Activated CD4-positive, alpha-beta T cell treated with anti-CD3 and anti-CD28 coated beads, Interleukin-2, amount 50 U/mL, for 1 hour (primary cell): Measurements from ENCODE around the gene FLT1.

ENCODE experiments used
- DNase-seq: peaks from one replicate; pipeline ENCODE4 v3.0.0-alpha.2; 2020

Gene FLT1

DNA sequence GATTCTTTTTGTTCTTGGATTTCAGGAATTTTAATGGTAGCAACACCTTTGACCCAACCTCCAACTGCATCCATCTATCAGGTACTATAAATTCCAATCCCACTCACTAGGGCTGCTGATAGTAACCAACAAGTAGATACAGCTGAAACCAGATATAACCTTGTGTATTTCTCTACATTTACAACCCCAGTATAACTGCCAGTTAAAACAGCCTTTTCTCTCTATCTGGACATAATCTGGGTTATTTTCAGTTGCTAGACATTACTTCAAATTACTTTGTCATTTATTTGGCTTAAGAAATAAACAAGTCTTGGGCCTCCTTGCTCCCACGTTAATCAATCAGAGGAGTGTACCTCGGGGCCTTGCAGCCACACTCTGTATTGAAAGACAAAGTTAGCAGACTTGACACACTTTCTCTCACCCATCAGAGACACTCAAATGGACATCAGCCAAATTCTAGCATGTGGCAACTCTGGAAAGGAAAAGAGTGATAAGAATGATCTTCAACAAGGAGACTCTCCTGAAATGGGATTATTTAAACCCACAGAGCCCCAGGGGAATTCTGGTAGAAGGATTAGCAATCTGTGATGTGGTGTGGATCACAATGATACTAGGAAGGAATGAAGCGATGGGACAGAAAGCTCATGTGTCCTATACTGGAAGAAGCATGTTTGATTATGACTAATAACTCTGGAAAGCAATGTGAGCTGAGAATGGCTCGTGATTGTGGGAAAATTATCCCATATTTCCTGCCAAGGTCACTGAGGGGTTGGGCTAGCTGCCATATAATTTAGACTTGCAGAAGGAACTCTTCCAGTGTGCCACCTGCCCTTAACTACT is 157.5 kb downstream of the FLT1 start:
- no peak for DNase-seq

DNA sequence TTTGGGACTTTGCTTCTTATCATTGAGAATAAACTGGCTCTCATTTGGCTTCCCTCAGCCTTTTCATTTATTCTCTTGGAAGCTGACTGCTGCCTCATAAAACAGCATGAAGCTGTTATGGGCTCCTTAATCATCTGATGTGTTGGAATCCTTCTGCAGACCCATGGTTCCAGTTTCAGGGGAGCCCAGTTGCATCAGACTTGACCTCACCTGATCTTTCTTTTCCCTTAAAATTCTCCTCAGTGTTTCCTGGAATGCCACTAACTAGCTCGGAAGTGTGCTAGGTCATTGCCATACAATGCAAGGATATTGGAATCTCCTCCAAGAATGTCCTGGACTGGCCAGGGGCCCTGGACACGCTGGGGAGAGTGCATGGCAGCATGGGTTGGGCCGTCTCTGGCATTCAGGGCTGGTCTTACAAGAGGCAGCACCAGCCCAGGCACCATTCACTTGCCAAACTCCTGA is 158.7 kb downstream of the FLT1 start:
- DNase-seq: no peak

GRCh38 chr13:28333204-28333881 is 161.6 kb downstream of the FLT1 start:
- DNase-seq: no peak

- DNase-seq: no peak
Observed at GRCh38 chr13:28329395-28330158, 165.4 kb downstream of the FLT1 start.

- DNase-seq: no peak
Observed at GRCh38 chr13:28328271-28328607, 166.7 kb downstream of the FLT1 start.

DNA sequence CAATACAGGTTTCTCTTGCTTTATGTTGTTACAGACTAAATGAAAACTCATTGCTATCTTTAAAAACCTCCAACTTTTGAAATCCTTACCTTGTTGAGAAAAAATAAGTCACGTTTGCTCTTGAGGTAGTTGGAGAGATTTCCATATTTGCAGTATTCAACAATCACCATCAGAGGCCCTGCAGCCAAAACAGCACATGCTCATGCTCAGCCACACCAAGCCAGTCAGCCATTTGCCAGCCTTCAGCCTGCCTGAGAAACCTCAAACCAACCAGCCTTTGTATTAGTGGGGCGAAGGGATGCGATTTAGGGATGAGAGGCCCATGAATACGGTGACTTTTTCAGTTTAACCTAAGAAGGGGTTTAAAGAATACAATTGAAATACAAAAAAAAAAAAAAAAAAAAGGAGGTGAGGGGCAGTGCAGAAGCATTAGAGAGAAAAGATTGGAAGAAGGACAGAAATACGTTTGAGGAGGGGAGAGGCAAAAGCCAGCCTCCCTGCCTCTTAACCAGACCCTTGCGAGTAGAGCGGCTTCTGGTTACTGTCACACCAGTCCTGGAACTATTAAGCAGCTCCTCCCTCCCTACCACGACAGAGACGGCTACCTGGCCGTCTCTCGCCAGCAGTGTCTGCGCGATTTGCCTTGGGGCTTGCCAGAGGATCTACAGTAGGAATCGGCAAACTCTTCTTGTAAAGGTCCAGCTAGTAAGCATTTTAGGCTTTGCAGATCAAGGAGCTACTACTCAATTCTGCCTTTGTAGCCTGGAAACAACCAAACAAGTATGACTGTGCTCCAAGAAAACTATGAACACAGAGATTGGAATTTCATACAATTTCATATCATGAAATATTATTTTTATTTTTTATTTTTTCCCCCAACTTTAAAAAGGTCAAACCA is 167.3 kb downstream of the FLT1 start:
- DNase-seq: no peak

DNA sequence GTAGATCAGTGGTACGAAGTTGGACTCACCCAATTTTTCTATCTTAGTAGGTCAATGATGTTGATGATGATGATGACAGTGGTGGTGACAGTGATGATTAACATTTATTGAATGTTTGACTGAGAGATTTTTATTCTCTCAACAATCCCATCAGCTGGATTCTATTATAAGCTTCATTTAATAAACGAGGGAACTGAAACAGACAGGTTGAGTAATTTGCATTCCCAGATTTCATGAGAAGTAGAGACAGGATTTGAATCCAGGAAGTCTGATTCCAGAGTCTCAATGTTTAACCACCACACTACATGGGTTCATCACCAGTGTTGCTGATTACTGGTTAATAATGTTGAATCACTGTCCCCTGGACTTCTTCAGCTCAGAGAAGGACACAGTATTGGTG is 168.9 kb downstream of the FLT1 start:
- no peak for DNase-seq

DNA sequence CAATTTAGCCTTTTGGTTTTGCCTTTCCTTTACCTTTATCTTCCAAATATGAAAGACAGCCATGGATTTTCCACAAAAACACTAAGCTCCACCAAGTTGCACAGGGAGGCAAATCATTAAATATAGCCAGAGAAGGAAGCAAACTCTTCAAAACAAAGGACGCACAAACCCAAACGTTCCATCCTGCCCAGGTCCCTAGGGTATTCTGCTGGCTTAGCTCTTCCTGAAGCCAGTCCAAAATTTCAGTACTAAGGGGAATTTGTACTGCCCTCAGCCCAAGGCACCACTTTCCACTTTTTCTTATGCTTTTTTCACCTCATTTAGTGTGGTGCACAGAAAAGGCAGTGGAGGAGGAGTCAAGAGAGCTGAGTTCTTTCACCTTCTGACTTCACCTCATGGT is 169.9 kb downstream of the FLT1 start:
- no peak for DNase-seq

DNA sequence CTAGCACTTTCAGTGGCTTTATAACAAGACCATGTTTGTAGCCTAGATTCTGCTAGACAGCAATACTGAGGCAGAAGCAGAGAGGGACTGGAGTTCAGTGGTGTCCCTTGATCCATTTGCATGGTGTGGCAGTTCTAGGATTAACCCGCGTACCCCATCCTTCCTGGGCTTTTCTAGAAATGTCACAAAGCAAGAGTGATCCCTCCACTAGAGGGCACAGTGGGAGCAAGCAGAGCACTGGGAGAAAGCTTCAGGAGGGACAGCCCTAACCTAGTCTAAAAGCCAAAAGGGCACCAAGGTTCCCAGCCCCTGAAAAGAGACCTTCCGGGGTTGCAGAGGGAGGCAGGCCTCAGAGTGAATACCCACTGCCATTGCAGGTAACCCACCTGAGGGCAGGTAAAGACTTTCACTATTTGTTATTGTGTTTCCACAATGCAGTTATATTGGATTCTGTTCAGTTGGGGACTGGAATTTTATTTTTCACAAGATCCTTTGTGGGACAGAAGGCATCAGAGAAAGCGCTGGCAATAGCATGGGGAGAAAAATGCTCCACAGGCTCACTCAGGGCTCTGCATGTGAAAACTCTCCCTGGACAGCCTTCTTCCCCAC is 170.6 kb downstream of the FLT1 start:
- peak; percentile 27 for DNase-seq

GRCh38 chr13:28322256-28322905 is 172.5 kb downstream of the FLT1 start:
- no peak for DNase-seq

DNA sequence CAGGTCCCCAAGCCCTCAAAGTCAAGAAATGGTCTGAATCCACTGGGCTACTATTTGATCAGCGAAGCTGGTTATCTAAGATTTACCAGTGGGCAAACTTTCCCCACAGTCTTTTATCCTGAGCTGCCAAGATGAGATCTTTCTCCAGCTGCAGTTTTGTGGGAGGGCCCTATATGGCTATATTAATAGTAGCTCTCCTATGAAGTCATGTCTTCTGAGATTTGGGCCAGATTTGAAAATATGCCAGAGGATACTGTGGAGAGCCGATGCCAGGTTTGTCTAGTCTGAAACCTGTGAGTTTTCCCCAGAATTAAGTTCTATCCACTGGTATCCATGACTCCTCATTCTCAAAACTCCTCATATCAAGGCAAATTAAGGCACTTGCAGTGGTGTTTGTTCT is 173.2 kb downstream of the FLT1 start:
- DNase-seq: no peak

DNA sequence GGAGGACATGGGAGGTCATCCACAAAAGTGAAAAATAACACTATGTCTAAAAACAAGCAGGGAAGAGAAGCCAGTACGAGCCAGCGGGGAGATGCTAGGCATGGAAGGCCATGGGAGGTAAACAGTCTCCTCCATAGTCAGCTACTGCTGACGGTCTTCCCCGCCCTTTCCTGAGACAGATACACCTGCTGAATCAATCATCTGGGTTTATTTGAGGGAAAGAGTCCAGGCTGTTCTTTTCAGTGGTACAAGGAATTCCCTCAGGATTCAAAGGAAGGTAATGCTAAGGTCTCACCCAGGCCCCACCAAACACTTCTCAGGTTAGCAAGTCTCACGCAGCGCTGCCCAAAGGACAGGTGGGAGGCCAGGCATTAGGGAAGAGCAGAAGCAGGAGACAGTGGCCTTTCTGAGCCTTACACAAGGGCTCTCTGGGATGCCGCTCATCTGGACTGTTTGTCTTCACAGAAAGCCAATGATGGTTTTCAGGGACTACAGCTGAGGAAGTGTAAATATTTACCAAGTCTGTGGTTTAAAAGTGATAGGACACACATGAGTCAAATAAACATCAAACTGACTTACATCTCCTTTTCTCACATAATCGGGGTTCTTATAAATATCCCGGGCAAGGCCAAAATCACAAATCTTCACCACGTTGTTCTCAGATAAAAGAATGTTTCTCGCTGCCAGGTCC is 173.9 kb downstream of the FLT1 start:
- DNase-seq: no peak

DNA sequence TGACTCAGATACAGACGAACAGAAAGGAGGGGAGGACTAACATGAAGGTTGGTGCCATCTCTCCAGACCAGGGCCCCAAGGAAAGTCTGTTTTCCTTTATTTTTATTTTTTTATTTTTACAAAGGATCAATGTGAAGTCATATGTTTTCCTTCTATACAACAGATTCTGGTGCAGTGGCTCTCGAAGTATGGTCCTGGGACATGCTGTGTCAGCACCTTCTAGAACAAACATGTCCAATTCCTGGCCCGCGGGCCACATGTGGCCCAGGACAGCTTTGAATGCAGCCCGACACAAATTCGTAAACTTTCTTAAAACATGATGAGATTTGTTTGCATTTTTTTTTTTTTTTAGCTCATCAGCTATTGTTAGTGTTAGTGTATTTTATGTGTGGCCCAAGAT is 174.7 kb downstream of the FLT1 start:
- DNase-seq: no peak

GRCh38 chr13:28319528-28319927 is 175.4 kb downstream of the FLT1 start:
- DNase-seq: no peak

DNA sequence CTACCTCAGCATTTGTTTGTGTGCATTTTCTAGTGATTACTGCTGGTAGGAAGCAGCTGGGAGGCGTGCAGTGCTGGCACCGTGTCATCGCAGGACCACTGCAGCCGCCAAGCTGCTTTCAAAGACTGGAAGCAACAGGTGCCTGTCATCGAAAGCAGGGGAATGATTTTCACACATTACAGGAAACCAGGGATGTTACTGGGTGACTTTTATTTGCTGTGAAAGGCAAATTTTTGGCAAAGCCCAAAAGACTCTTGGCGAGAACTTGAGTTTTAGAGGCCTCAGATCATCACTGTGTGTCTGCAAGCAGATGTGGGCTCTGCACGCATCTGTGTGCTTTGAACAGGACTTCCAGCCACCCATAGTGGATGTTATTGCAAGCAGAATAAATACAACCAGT is 176.4 kb downstream of the FLT1 start:
- DNase-seq: no peak

DNA sequence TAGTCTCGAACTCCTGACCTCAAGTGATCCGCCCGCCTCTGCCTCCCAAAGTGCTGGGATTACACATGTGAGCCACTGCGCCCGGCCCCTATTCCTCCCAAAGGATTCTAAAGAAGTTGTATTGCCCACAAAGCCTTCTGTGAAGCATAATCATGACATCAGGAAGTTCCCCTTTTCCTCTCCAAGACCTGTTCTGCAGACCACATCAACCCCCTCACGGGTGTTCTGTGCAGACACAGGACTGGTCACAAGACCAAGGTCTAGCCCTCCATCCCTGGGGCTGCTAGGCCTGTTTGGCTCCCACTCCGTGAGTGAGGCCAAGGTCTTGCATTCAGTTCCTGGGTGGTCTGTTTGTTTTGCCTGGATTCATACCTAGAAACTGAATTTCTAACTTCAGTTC is 178.1 kb downstream of the FLT1 start:
- DNase-seq: no peak

DNA sequence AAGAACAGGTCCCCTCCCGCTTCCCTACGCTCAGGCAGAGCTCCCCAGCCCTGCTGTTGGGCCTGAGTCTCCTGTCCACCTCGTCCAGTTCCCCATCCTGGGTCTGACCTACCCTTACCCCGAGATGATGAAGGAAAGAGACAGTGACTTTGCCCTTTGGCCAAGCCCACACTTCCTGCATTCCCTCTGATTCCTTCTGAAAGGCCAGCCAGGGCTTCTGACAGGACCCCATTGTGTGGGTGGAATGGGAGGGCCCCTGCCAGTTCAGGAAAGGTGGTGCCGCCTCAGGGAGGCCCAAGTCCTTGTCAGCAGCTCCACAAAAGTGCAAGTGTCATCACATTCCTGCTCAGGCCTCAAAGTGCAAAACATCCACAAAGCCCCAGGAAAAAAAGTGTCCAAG is 178.8 kb downstream of the FLT1 start:
- no peak for DNase-seq

GRCh38 chr13:28314879-28315278 is 180.0 kb downstream of the FLT1 start:
- DNase-seq: no peak

DNA sequence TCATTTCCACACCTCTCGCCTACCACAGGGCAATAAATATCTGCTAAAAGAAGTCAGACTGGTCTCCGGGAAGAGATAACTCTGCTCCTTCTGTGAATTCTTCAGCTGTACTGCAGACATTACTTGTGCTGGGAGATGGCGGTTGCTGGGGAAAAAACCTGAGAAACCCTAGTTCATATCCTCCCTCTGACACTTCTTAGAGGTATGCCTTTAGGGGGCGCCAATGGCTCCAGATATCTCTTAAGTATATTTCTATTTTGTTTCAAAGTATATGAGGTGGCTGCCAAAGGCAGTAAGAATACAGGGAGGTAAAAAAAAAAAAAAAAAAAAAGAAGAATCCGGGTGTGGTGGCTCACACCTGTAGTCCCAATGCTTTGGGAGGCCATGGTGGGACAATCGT is 181.3 kb downstream of the FLT1 start:
- no peak for DNase-seq

DNA sequence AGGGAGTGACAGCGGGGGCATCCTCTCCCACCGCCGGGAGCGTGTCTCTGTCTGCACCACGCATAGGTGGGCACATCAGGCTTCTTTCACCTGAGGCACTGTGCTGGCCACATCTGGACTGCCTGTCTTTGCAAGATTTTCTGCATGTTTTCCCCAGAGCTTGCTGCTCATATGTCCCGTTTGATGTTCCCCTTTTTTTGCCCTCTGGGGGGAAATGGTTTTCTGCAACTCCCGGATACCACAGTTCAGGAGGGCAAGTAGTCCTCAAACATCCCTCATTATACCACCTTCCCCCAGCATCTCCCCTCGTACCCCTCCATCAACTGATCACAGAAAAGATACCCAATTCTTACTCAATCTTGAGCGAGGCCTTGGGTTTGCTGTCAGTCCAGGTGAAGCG is 188.6 kb downstream of the FLT1 start:
- no peak for DNase-seq

GRCh38 chr13:28301839-28302238 is 193.1 kb downstream of the FLT1 start:
- DNase-seq: no peak
